ENCODE measurements around the gene SLC9A3.

SLC9A3 gene

DNA sequence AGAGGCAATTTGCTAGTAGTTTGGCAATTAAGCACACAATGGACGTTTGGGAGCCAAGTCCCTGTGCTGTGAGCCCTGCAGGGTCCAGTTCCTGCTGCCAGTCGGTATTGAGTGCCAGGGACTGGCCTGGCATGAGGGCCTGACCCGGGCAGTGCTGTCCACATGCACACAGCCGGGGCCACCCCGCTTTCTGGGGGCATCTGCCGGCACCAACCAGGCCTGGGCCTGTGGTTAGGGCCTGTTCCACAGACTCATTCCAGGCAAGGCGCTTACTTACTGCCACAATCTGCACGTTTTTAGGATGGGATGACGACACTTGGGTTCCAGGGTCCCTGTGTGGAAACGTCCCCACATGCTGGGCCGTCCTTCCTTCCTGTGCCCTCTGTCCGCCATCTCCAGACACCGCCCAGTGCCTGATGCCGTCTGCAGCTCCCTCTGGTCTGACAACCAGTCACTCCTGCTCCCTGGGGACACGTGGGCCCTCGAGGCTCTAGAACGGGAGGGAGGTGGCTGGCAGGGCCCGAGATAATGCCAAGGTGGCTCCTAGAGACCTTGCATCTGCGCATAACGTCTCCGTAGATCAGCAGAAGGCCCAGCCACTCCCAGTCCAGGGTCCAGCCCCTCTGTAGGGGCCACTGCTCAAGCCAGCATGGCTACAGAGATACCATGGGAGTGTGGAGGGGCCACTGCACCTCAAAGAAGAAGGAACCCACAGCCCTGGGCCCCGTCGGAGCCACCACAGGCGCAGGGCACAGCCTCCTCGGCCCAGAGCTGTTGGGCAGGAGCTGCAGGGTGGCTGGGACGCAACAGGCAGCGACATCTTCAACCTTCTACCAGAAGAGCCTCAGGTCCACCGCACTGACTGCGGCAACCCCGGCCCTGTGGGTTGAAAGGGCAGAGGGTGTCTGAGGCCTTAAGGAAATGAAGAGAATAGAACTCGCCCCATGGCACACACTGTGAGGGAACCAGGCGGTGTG, 24.7 kb downstream of the SLC9A3 start:
- no peak overlapping the region for H3K4me3 ChIP-seq (ENCODE audit: low read depth, low read length)
- TF ChIP-seq, protein P1, sequence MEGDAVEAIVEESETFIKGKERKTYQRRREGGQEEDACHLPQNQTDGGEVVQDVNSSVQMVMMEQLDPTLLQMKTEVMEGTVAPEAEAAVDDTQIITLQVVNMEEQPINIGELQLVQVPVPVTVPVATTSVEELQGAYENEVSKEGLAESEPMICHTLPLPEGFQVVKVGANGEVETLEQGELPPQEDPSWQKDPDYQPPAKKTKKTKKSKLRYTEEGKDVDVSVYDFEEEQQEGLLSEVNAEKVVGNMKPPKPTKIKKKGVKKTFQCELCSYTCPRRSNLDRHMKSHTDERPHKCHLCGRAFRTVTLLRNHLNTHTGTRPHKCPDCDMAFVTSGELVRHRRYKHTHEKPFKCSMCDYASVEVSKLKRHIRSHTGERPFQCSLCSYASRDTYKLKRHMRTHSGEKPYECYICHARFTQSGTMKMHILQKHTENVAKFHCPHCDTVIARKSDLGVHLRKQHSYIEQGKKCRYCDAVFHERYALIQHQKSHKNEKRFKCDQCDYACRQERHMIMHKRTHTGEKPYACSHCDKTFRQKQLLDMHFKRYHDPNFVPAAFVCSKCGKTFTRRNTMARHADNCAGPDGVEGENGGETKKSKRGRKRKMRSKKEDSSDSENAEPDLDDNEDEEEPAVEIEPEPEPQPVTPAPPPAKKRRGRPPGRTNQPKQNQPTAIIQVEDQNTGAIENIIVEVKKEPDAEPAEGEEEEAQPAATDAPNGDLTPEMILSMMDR (IDR thresholded peaks at IDR 0.05; ENCODE audit: insufficient read depth, low read length, missing control alignments) = no peak
- no peak for DNase-seq (ENCODE audit: low read depth, low spot score)
- ChIA-PET CTCF (no interaction called here), POLR2A (no interaction called here)

DNA sequence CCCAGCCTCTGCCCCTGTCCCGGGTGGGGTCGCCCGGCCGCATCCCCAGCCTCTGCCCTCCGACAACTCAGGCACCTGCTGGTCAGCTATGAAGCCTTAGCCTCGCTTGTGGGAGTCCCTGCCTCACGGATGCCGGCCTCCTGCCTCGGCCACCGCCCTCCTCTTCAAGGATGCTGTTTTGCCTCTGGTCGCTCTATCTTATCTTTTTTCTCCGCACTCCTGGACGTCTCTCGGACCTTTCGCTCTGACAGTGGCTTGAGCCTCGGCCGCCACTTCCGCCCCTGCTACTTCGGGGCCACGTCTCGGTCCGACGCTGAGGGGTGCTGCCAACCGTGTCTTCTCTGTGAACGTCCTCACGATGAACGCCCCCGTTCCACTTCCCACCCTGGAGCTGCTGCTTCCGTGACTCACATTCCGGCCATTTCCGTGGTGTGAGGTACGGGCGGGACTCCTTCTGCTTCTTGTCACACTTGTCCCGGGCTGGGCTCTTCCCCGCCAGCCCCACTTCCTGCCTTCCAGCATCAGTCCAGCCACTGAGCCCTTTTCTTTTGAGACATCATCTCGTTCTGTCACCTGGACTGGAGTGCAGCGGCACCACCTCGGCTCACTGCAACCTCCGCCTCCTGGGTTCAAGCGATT, 26.3 kb downstream of the SLC9A3 start:
- no peak for DNase-seq (ENCODE audit: low read depth, low spot score)
- CTCF ChIA-PET = no interaction called here
- TF ChIP-seq, protein P1 (IDR thresholded peaks at IDR 0.05; ENCODE audit: insufficient read depth, low read length, missing control alignments) = no peak
- POLR2A ChIA-PET = no interaction called here
- no peak overlapping the region for H3K4me3 ChIP-seq (ENCODE audit: low read depth, low read length)

DNA sequence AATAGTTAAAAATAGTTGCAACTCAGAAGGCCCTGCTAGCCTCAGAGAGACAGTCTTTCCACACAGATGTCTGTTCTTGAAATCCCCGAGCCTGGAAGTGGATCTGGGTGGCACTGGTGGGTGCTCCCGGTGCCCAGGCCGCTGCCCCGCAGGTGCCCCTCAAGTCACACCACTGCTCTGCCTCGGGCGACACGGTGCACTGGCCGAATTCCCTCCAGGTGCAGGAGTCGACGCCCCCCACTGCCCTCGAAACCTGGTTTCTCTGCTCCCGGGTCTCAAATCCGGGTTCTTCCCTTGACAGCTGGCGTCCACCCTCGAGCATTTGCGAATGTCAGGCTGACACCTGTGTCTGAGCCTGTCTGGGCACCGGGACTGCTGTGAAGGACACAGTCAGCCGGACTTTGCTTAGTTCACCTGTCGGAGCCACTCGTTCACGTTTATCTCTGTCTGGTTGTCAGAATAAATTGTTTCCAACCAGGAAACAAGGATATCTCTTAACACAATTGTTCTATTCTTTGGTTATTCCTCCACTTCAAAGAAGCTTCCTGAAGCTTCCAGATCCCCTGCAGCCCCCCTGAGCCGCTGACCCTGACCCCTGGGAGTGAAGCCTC, 27.1 kb downstream of the SLC9A3 start:
- CTCF ChIA-PET = no interaction called here
- DNase-seq (ENCODE audit: low read depth, low spot score) = no peak
- no peak overlapping the region for H3K4me3 ChIP-seq (ENCODE audit: low read depth, low read length)
- POLR2A ChIA-PET = no interaction called here
- TF ChIP-seq, protein P1 (IDR thresholded peaks at IDR 0.05; ENCODE audit: insufficient read depth, low read length, missing control alignments) = no peak

DNA sequence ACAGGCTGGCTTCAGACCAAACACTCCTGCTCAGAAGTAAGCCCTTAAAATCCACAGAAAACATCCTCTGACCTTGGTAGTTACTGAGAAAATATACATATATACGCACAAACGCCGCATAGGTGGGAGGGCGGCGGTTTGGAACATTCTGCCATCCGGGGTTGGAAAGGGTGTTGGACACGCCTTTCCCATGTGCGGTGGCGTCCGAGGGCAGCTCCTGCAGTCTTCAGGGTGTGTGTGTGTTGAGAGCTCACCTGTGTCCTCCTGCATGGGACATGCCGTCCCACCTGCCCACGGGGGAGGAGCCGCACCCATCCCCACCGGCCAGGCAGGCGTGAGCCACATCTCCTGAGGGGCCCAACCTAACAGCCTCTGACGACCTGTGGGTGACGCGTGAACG, 28.2 kb downstream of the SLC9A3 start:
- CTCF ChIA-PET = no interaction called here

DNA sequence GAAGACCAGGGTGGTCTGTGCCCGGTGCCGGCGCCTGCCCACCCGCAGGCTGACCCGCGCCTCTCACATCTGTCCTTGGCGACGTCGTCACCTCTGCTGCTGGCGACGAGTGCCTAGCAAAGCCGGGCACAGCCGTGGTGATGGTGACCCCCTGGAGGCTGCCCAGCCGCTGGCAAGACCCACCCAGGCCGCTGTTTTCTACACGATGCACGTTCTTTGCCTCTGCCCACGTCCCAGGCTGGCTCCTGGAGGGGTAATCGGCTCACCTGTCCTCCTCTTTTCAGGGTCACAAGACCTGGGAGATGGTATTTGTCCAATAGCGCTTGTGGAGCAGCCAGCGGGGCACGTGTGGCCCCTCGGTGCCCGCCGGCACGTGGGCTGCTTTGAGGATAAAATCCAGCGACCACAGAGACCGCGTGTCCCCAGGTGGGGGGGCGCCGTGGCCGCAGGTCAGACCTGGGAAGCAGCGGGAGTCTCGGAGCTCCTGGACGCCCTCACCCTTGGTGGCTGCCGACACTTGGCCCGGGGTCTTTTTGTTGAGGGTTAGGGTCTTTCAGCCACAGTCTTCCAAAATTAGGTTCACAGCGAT, 29.5 kb downstream of the SLC9A3 start:
- ChIA-PET CTCF (no interaction called here), POLR2A (no interaction called here)
- TF ChIP-seq, protein P1 (IDR thresholded peaks at IDR 0.05; ENCODE audit: insufficient read depth, low read length, missing control alignments) = no peak
- no peak overlapping the region for H3K4me3 ChIP-seq (ENCODE audit: low read depth, low read length)
- DNase-seq (ENCODE audit: low read depth, low spot score) = no peak

More for the DNA sequence above, 28.2 kb downstream of the SLC9A3 start:
- no peak for DNase-seq (ENCODE audit: low read depth, low spot score)
- POLR2A ChIA-PET = no interaction called here
- TF ChIP-seq, protein P1 (IDR thresholded peaks at IDR 0.05; ENCODE audit: insufficient read depth, low read length, missing control alignments) = no peak
- H3K4me3 ChIP-seq (ENCODE audit: low read depth, low read length) = no peak overlapping the region
